ENCODE measurements around the gene CELF4. TPM values are rescaled to one million over a fixed set of nuclear protein-coding genes. Genes with fewer than 3 reads are reported as not detected.

CELF4 gene
- total and polyA plus RNA-seq, 4 donors, result 0.24 to 3.0 (median 1.3) TPM

GRCh38 chr18:37248281-37248680 lies 317.3 kb downstream of the CELF4 start:
- H3K9me3 ChIP-seq (ENCODE audit: control insufficient read depth in 4 of 4, insufficient read depth in 3 of 4, low read length in 3 of 4), result no peaks in the 10 kb centered on the region
- H3K36me3 ChIP-seq (ENCODE audit: control insufficient read depth in 4 of 4, insufficient read depth in 4 of 4, low read length in 4 of 4), result no peaks in the 10 kb centered on the region
- no peak for TF ChIP-seq CTCF (IDR thresholded peaks at IDR 0.05; ENCODE audit: control extremely low read depth, extremely low read depth)
- no peak for ATAC-seq (ENCODE audit: insufficient read depth, low FRiP score)
- WGBS, 2 donors, result 89% methylated on average over 5 of the region's 5 CpGs
- H3K27me3 ChIP-seq (ENCODE audit: control insufficient read depth in 3 of 3, insufficient read depth in 3 of 3, low read length in 2 of 3), result peaks cover 0 to 12% (median 0%) of the 10 kb centered on the region in 3 donors
- DNase-seq, result no peak
- H3K4me1 ChIP-seq (ENCODE audit: control insufficient read depth in 5 of 5, insufficient read depth in 5 of 5, low read length in 5 of 5), result peaks cover 0 to 4% (median 2%) of the 10 kb centered on the region in 5 donors
- H3K27ac ChIP-seq (ENCODE audit: low read depth in 1 of 2, low read length in 1 of 2), result no peak overlapping the region
- H3K9ac ChIP-seq (ENCODE audit: insufficient read depth in 1 of 2, low read length in 2 of 2), result no peak overlapping the region
- no peak overlapping the region for H3K4me3 ChIP-seq

GRCh38 chr18:37247497-37248161 lies 318.0 kb downstream of the CELF4 start:
- WGBS, 2 donors, result 86 to 88% methylated on average over 10 of the region's 10 CpGs
- DNase-seq, result no peak
- H3K27ac ChIP-seq (ENCODE audit: low read depth in 1 of 2, low read length in 1 of 2), result no peak overlapping the region
- H3K27me3 ChIP-seq (ENCODE audit: control insufficient read depth in 3 of 3, insufficient read depth in 3 of 3, low read length in 2 of 3), result peaks cover 0 to 6% (median 0%) of the 10 kb centered on the region in 3 donors
- no peak overlapping the region for H3K9ac ChIP-seq (ENCODE audit: insufficient read depth in 1 of 2, low read length in 2 of 2)
- H3K36me3 ChIP-seq (ENCODE audit: control insufficient read depth in 4 of 4, insufficient read depth in 4 of 4, low read length in 4 of 4), result no peaks in the 10 kb centered on the region
- H3K9me3 ChIP-seq (ENCODE audit: control insufficient read depth in 4 of 4, insufficient read depth in 3 of 4, low read length in 3 of 4), result no peaks in the 10 kb centered on the region
- TF ChIP-seq CTCF (IDR thresholded peaks at IDR 0.05; ENCODE audit: control extremely low read depth, extremely low read depth), result no peak
- peaks cover 0 to 9% (median 2%) of the 10 kb centered on the region in 5 donors for H3K4me1 ChIP-seq (ENCODE audit: control insufficient read depth in 5 of 5, insufficient read depth in 5 of 5, low read length in 5 of 5)
- H3K4me3 ChIP-seq, result no peak overlapping the region
- no peak for ATAC-seq (ENCODE audit: insufficient read depth, low FRiP score)

- no peaks in the 10 kb centered on the region for H3K36me3 ChIP-seq (ENCODE audit: control insufficient read depth in 4 of 4, insufficient read depth in 4 of 4, low read length in 4 of 4)
- 90 to 94% methylated on average over 13 of the region's 13 CpGs for WGBS, 2 donors
- TF ChIP-seq CTCF (IDR thresholded peaks at IDR 0.05; ENCODE audit: control extremely low read depth, extremely low read depth), result no peak
- DNase-seq, result no peak
- H3K4me1 ChIP-seq (ENCODE audit: control insufficient read depth in 5 of 5, insufficient read depth in 5 of 5, low read length in 5 of 5), result peaks cover 0 to 17% (median 2%) of the 10 kb centered on the region in 5 donors
- H3K9ac ChIP-seq (ENCODE audit: insufficient read depth in 1 of 2, low read length in 2 of 2), result no peak overlapping the region
- H3K27ac ChIP-seq (ENCODE audit: low read depth in 1 of 2, low read length in 1 of 2), result no peak overlapping the region
- peaks cover 0 to 3% (median 0%) of the 10 kb centered on the region in 3 donors for H3K27me3 ChIP-seq (ENCODE audit: control insufficient read depth in 3 of 3, insufficient read depth in 3 of 3, low read length in 2 of 3)
- no peak overlapping the region for H3K4me3 ChIP-seq
- no peaks in the 10 kb centered on the region for H3K9me3 ChIP-seq (ENCODE audit: control insufficient read depth in 4 of 4, insufficient read depth in 3 of 4, low read length in 3 of 4)
- ATAC-seq (ENCODE audit: insufficient read depth, low FRiP score), result no peak
Measured at GRCh38 chr18:37246779-37247340, 318.7 kb downstream of the CELF4 start.
